Activated CD4-positive, alpha-beta T cell treated with anti-CD3 and anti-CD28 coated beads for 36 hours (primary cell): ENCODE data around the gene GHR. TPM values are rescaled to one million over a fixed set of nuclear protein-coding genes. Genes with fewer than 3 reads are reported as not detected.
"Not testable (repeated sequence)": the region's sequence is repeated elsewhere in the genome, so short reads cannot be mapped to it uniquely, and the experiment has no call there.

Experiments used
- ATAC-seq: fragments of 200-7000 bp; cut with Tn5 transposase; one replicate; pipeline ENCODE4 v1.10.0; 2021; ENCODE audit warnings: mild to moderate bottlenecking, moderate library complexity
- CTCF ChIA-PET: fragments of 350-600 bp; sonication (Branson Sonifier 250); formaldehyde crosslinking; loops from one replicate; lab custom pipeline; 2021; ENCODE audit warnings: antibody characterized with exemption; lab: Charles Lee
- POLR2A ChIA-PET: fragments of 350-600 bp; sonication (Branson Sonifier 250); formaldehyde crosslinking; loops from one replicate; lab custom pipeline; 2021; ENCODE audit warnings: antibody characterized with exemption, inconsistent platforms; lab: Charles Lee
- DNase-seq: peaks from one replicate; pipeline ENCODE4 v3.0.0-alpha.2; 2020
- H3K27ac Mint-ChIP-seq: one replicate; pipeline ENCODE4 v1.8.0; 2021; ENCODE audit warnings: mixed read lengths
- H3K27me3 Mint-ChIP-seq: one replicate; pipeline ENCODE4 v1.8.0; 2021; ENCODE audit warnings: mixed read lengths
- H3K36me3 Mint-ChIP-seq: one replicate; pipeline ENCODE4 v1.8.0; 2021; ENCODE audit warnings: low read depth, mixed read lengths
- H3K4me1 Mint-ChIP-seq: one replicate; pipeline ENCODE4 v1.8.0; 2021; ENCODE audit warnings: mixed read lengths
- H3K4me3 Mint-ChIP-seq: one replicate; pipeline ENCODE4 v1.8.0; 2021; ENCODE audit warnings: mild to moderate bottlenecking, moderate library complexity, mixed read lengths
- H3K9me3 Mint-ChIP-seq: one replicate; pipeline ENCODE4 v1.8.0; 2021; ENCODE audit warnings: low read depth, mixed read lengths
- intact Hi-C, 2 experiments: fragments of 100-400 bp; cut with DNase I in 1 of 2; cut with micrococcal nuclease in 1 of 2; formaldehyde crosslinking; loops; one replicate each; pipeline versions ENCODE4 v1.14.2 to v1.15.1; 2022 to 2024; cut with DNase I, micrococcal nuclease
- total RNA-seq, 2 experiments: library from RNA; stranded (reverse); gene quantifications; one replicate each; pipeline ENCODE4 v1.2.3, GENCODE V29; 2021

The GHR gene
- total RNA-seq, 2 experiments from 2014 or later = not detected

DNA sequence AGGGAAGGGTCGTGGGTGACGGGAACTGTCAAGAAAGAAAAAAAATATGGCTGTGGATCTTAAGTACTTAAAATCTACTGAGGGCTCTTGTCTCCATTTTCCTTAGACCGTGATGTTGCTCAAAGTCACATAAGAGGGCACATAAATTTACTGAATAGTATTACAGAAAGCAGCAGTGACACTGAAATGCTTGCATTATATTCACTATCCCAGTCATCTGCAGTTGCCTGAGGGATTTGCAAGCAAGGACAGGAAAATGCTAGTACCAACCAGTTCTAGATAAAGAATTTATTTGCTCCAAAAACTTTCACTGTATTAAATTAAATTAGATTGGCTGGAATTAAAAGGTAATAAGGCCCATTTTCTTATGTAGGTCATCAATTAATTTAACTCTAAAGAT lies 226.8 kb downstream of the GHR start:
- intact Hi-C loops = no loop called here
- H3K9me3 Mint-ChIP-seq = no peaks in the 10 kb centered on the region
- H3K36me3 Mint-ChIP-seq = no peaks in the 10 kb centered on the region
- peaks cover 2% of the 10 kb centered on the region for H3K27me3 Mint-ChIP-seq
- no peaks in the 10 kb centered on the region for H3K4me1 Mint-ChIP-seq
- ATAC-seq (no peak), DNase-seq (no peak)
- CTCF ChIA-PET = no interaction called here
- H3K4me3 Mint-ChIP-seq = no peak overlapping the region
- POLR2A ChIA-PET = no interaction called here
- no peak overlapping the region for H3K27ac Mint-ChIP-seq

DNA sequence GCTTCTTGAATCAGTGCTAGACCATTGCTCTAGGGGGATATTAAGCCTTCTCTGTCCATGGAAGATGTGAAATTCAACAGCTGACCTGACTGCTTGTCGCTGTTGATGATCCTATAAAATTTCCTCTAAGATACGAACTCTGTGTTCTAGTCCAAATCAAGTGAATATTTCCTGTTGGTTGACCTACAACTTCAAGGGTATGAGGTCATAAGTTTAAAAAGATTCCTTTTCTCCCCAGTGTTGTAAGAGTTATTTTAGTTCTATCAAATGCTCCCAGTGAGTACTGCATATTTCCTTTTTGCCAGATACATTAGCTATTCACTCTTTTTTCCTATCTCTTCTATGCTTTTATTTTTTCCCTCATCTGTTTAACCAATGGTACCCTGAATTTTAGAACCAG lies 230.5 kb downstream of the GHR start:
- DNase-seq = no peak
- H3K27me3 Mint-ChIP-seq = peaks cover 2% of the 10 kb centered on the region
- no peak overlapping the region for H3K4me3 Mint-ChIP-seq
- POLR2A ChIA-PET = no interaction called here
- intact Hi-C loops = no loop called here
- no peak for ATAC-seq
- peaks cover 1% of the 10 kb centered on the region for H3K4me1 Mint-ChIP-seq
- CTCF ChIA-PET = no interaction called here
- H3K36me3 Mint-ChIP-seq = no peaks in the 10 kb centered on the region
- no peak overlapping the region for H3K27ac Mint-ChIP-seq
- H3K9me3 Mint-ChIP-seq = no peaks in the 10 kb centered on the region

DNA sequence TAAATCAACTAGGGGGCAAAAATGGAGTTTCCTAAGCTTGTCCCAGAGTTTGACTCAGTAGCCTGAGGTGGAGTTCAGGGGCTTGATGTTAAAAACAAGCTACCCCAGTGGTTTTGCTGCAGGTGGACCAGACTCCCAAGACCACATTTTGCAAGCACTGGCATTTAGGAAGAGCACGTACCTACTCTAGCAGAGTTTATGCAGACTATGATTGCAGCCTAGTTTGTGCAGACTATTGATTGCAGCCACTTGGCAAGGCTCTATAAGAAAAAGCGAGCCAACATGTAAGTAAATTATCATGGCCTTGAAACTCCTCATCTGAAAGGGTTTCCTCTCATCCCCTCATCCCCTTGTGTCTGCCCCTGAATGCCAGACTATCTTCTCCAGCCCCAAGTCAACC lies 231.4 kb downstream of the GHR start:
- Mint-ChIP-seq H3K4me3 (no peak overlapping the region), H3K9me3 (no peaks in the 10 kb centered on the region), H3K36me3 (no peaks in the 10 kb centered on the region), H3K27me3 (peaks cover 8% of the 10 kb centered on the region), H3K4me1 (peaks cover 1% of the 10 kb centered on the region), H3K27ac (no peak overlapping the region)
- CTCF ChIA-PET = no interaction called here
- DNase-seq (no peak), ATAC-seq (no peak)
- intact Hi-C loops = no loop called here
- POLR2A ChIA-PET = no interaction called here

DNA sequence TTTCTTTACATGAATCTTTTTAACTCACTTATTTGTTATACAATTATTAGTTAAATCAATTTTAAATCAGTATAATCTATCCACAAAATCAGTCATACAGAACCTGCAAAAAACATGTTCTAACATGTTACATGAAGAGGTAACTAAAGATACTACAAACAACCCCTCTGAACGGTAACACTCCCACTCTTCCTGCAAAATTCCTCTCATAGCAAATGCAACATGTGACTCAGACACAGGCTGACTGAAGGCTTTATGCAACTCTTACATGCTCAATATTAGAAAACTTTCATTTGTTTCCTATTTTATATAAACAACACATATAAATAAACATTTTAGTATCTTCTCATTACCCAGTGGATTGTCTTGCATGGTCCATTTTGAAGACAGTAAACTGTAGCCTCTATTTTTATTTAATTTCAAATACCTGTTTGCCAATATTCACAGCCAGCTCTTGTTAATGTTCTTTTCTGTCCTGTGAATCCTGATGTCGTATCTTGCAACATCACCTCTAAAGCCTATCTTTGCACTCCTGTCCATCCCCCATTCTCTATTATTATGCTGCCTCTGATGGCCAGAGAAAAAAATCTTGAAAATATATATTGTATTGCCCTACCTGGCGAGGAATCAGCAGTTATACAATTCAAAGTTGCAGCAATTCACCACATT lies 232.9 kb downstream of the GHR start:
- DNase-seq = no peak
- POLR2A ChIA-PET = no interaction called here
- H3K4me3 Mint-ChIP-seq = no peak overlapping the region
- intact Hi-C loops = no loop called here
- H3K4me1 Mint-ChIP-seq = peaks cover 1% of the 10 kb centered on the region
- CTCF ChIA-PET = interaction anchor here (0.6 to 1.7 kb wide), 5 partner anchors 8 to 118 kb away, joined by 3 read pairs; no protein-coding TSS in a partner anchor
- H3K27me3 Mint-ChIP-seq = peaks cover 10% of the 10 kb centered on the region
- no peaks in the 10 kb centered on the region for H3K36me3 Mint-ChIP-seq
- ATAC-seq = no peak
- H3K27ac Mint-ChIP-seq = no peak overlapping the region
- H3K9me3 Mint-ChIP-seq = no peaks in the 10 kb centered on the region

DNA sequence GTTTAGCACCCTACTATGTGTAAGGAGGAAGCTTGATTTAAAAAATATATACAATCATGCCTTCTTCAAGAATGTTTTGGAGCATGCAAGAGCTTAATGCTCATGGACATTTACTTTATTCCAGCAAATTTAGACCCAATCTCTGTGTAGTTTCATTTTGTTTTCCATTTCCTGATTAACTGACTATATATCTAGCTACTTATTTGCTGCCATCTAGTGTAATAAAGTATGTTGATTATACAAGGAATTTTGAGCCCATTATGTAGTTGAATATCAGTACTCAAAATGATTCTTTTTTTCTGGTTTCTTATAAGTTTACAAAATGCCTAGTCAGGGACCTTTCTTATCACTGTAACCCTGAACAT lies 233.4 kb downstream of the GHR start:
- Mint-ChIP-seq H3K4me1 (peaks cover 1% of the 10 kb centered on the region), H3K4me3 (no peak overlapping the region), H3K9me3 (no peaks in the 10 kb centered on the region), H3K36me3 (no peaks in the 10 kb centered on the region), H3K27me3 (peaks cover 10% of the 10 kb centered on the region), H3K27ac (no peak overlapping the region)
- ChIA-PET CTCF (interaction anchor here (1.0 to 1.7 kb wide), 3 partner anchors 9 to 74 kb away, joined by 3 read pairs; no protein-coding TSS in a partner anchor), POLR2A (no interaction called here)
- no peak for ATAC-seq
- no peak for DNase-seq
- intact Hi-C loops = no loop called here

DNA sequence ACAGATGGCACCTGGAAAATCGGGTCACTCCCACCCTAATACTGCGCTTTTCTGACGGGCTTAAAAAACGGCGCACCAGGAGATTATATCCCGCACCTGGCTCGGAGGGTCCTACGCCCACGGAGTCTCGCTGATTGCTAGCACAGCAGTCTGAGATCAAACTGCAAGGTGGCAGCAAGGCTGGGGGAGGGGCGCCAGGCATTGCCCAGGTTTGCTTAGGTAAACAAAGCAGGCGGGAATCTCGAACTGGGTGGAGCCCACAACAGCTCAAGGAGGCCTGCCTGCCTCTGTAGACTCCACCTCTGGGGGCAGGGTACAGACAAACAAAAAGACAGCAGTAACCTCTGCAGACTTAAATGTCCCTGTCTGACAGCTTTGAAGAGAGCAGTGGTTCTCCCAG lies 236.6 kb downstream of the GHR start:
- H3K4me1 Mint-ChIP-seq, H3K9me3 Mint-ChIP-seq, CTCF ChIA-PET, POLR2A ChIA-PET, H3K27ac Mint-ChIP-seq, intact Hi-C loops, ATAC-seq, DNase-seq, H3K4me3 Mint-ChIP-seq, H3K36me3 Mint-ChIP-seq: not testable (repeated sequence)
- peaks cover 14% of the 10 kb centered on the region for H3K27me3 Mint-ChIP-seq

DNA sequence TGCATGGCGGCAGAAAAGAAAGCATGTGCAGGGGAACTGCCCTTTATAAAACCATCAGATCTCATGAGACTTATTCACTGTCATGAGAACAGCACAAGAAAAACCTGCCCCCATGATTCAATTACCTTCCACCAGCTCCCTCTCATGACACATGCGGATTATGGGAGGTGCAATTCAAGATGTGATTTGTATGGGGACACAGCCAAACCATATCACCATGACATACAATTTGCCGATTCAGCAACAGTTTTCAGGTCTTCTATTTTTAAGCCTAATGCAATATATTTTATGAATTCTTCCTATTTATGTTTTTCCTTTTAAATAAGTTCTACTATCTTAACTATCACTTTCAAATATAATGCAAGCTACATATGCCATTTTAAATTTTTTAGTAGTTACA lies 242.6 kb downstream of the GHR start:
- CTCF ChIA-PET = no interaction called here
- Mint-ChIP-seq H3K27ac (no peak overlapping the region), H3K4me1 (no peaks in the 10 kb centered on the region)

DNA sequence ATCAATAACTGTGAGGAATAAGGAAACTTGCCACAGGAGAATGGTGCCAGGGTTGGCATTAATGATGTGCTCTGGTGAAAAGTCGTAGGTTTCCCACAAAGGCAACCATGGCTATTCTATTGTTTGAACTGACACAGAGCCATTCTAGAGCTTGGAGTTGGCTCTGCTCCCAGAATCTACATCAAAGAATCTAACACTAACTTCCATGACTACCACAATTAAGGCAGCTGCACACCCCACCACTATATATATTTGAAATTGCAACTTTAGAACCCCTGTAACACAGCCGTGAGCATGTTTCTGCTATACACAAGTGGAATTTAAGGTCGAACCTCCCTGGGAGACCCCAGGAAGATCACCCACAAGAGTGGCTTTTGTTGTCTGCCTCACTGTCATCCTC lies 243.6 kb downstream of the GHR start:
- CTCF ChIA-PET = no interaction called here
- no peaks in the 10 kb centered on the region for H3K4me1 Mint-ChIP-seq
- ATAC-seq (no peak), DNase-seq (no peak)
- POLR2A ChIA-PET = no interaction called here
- H3K36me3 Mint-ChIP-seq = no peaks in the 10 kb centered on the region
- H3K27ac Mint-ChIP-seq = no peak overlapping the region
- no peak overlapping the region for H3K4me3 Mint-ChIP-seq
- intact Hi-C loops = no loop called here
- H3K9me3 Mint-ChIP-seq = no peaks in the 10 kb centered on the region
- peaks cover 3% of the 10 kb centered on the region for H3K27me3 Mint-ChIP-seq

More for the DNA sequence above, 242.6 kb downstream of the GHR start:
- intact Hi-C loops = no loop called here
- Mint-ChIP-seq H3K9me3 (no peaks in the 10 kb centered on the region), H3K36me3 (no peaks in the 10 kb centered on the region), H3K4me3 (no peak overlapping the region), H3K27me3 (peaks cover 4% of the 10 kb centered on the region)
- DNase-seq (no peak), ATAC-seq (no peak)
- POLR2A ChIA-PET = no interaction called here

DNA sequence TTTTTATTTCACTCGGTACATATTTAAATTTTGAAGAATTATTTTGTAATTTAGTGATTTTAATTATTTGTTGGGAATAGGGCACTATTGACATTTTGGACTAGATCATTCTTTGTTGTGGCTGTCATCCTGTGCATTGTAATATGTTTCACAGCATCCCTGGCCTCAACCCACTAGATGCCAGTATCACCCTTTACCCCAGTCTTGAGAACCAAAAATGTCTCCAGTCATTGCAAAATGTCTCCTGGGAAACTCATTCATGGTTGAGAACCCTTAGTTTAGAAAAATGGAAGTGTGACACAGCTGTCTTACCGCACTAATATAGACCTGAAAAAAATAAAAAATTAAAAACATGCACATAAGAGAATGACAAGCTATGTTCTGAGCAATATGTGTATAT lies 245.0 kb downstream of the GHR start:
- no peak overlapping the region for H3K27ac Mint-ChIP-seq
- peaks cover 2% of the 10 kb centered on the region for H3K9me3 Mint-ChIP-seq
- intact Hi-C loops = no loop called here
- POLR2A ChIA-PET = no interaction called here
- H3K4me3 Mint-ChIP-seq = no peak overlapping the region
- H3K4me1 Mint-ChIP-seq = no peaks in the 10 kb centered on the region
- no peaks in the 10 kb centered on the region for H3K27me3 Mint-ChIP-seq
- DNase-seq = no peak
- H3K36me3 Mint-ChIP-seq = no peaks in the 10 kb centered on the region
- CTCF ChIA-PET = no interaction called here
- no peak for ATAC-seq

DNA sequence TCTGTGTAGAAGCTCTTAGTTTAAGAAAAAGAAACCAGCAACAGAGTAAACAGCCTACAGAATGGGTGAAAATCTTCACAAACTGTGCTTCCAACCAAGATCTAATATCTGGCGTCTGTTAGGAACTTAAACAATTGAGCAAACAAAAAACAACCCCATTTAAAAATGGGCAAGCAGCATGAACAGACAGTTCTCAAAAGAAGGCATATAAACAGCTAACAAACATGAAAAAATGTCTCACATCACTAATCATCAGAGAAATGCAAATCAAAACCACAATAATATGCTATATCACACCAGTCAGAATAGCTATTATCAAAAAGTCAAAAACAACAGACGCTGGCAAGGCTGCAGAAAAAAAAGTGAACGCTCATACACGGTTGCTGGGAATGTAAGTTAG lies 249.7 kb downstream of the GHR start:
- Mint-ChIP-seq H3K27me3 (peaks cover 2% of the 10 kb centered on the region), H3K27ac (no peak overlapping the region), H3K4me3 (no peak overlapping the region), H3K36me3 (no peaks in the 10 kb centered on the region), H3K4me1 (no peaks in the 10 kb centered on the region), H3K9me3 (peaks cover 4% of the 10 kb centered on the region)
- ATAC-seq (no peak), DNase-seq (no peak)
- CTCF ChIA-PET = interaction anchor here (1.0 kb wide), 1 partner anchor 217 kb away, joined by 3 read pairs; no protein-coding TSS in a partner anchor
- intact Hi-C loops = no loop called here
- POLR2A ChIA-PET = interaction anchor here (0.6 kb wide), 1 partner anchor 52 kb away, joined by 4 read pairs; no protein-coding TSS in a partner anchor

DNA sequence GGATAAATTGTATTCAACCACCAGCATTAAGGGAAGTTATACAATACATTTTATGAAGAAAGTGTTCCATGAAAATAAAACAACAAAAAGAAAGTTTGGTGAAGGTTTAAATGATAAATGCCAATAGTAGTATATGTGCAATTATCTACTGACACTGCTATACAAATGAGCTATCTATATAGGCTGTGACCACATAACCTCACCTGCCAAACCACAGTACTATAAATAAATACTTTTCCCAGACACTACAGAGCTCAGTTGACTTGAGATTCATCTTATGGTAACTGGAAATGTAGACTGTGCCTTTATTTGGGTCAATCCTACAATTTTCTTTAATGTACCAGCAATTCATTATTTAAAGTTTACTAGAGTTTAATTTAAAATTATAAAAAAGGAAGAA lies 252.4 kb downstream of the GHR start:
- H3K27me3 Mint-ChIP-seq = peaks cover 2% of the 10 kb centered on the region
- H3K4me1 Mint-ChIP-seq = no peaks in the 10 kb centered on the region
- intact Hi-C loops = no loop called here
- ATAC-seq (no peak), DNase-seq (no peak)
- H3K4me3 Mint-ChIP-seq = no peak overlapping the region
- CTCF ChIA-PET = interaction anchor here (1.3 kb wide), 1 partner anchor 36 kb away, joined by 4 read pairs; no protein-coding TSS in a partner anchor
- POLR2A ChIA-PET = no interaction called here
- H3K36me3 Mint-ChIP-seq = no peaks in the 10 kb centered on the region
- peaks cover 4% of the 10 kb centered on the region for H3K9me3 Mint-ChIP-seq
- H3K27ac Mint-ChIP-seq = no peak overlapping the region

DNA sequence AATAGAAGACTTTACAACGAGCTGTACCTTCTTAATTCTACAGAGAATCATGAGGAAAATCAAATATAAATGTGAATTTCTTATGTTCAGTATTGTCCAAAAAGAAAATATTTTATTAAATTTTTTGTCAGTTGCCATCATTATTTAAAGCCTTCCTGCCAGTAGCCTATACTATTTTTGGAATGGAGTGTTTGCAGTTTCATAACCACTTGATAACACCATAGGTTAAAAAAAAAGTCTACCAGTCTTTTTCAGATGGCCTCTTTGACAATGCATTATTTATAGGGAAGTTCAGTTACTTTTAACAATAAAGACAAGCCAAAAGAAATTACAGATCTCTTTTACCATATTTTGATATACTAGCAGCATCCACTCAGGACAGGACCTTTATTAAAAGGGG lies 253.1 kb downstream of the GHR start:
- POLR2A ChIA-PET = no interaction called here
- Mint-ChIP-seq H3K27ac (no peak overlapping the region), H3K4me3 (no peak overlapping the region), H3K4me1 (no peaks in the 10 kb centered on the region), H3K9me3 (peaks cover 4% of the 10 kb centered on the region), H3K36me3 (no peaks in the 10 kb centered on the region), H3K27me3 (peaks cover 2% of the 10 kb centered on the region)
- DNase-seq (no peak), ATAC-seq (no peak)
- CTCF ChIA-PET = interaction anchor here (0.6 kb wide), 1 partner anchor 956 kb away, joined by 4 read pairs; no protein-coding TSS in a partner anchor
- intact Hi-C loops = no loop called here
